GM19438 (cell line): ENCODE measurements around the gene EFCC1.
A peak's percentile ranks its signal among the peaks of the same experiment; 100 is the strongest.

Experiments used
- ATAC-seq: cut with Tn5 transposase; IDR thresholded peaks from one replicate; pipeline ENCODE4 v1.9.1; 2021; ENCODE audit warnings: low read depth; ENCODE audit not compliant: unreplicated experiment

The EFCC1 gene

DNA sequence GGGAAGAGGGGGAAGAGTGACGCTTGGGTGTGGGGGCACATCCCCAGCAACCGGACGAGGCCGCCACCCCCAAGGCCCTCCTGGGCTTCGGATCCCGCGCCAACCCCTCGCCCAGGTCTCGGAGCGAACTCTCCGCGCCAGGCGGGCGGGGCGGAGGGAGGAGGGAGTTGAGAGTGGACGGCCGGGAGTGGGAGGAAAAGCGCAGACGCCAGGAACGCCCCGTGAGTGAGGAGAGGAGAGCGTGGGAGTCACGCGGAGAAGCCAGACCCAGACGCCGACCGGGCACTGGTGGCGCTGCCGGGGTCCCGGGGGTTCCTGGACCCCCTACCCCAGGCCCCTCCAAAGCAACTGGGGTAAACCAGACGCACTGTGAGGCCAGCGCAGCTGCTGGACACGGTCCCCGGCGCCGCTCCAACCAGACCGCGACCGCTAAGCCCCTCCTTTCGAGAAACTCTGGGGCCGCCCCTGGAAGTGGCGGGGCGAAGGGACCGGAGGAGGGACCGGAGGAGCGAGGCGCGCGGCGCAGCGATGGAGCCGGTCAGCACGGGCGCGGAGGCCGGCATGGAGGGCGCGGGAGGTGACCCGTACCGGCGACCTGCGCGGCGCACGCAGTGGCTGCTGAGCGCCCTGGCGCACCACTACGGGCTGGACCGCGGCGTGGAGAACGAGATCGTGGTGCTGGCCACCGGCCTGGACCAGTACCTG is at the start of gene EFCC1:
EFCC1 (plus strand) TSS at position 204 of the 705 bp plus-strand sequence; CDS start at position 529, 325 bp downstream.
- no peak for ATAC-seq

- no peak for ATAC-seq
Measured at GRCh38 chr3:128956440-128956839, 44.7 kb upstream of the EFCC1 start.

- no peak for ATAC-seq
Measured at GRCh38 chr3:128965280-128965679, 35.8 kb upstream of the EFCC1 start.

DNA sequence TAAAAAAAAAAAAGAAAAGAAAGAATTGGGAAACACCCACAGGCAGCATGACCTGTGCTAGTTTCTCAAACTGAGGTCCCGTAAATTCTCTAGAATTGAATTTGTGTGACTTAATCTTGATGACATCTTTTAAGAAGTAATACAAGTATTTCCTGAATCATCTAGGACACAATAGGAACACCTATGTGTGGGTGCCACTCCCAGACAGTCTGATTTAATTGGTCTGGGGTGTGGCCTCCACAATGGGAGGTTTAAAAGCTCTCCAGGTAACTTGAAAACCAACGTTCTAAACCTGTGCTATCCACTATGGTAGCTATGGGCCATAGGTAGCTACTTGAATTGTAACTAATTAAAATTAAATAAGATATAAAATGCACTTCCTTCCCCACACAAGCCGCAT is 35.3 kb upstream of the EFCC1 start:
- ATAC-seq = no peak

DNA sequence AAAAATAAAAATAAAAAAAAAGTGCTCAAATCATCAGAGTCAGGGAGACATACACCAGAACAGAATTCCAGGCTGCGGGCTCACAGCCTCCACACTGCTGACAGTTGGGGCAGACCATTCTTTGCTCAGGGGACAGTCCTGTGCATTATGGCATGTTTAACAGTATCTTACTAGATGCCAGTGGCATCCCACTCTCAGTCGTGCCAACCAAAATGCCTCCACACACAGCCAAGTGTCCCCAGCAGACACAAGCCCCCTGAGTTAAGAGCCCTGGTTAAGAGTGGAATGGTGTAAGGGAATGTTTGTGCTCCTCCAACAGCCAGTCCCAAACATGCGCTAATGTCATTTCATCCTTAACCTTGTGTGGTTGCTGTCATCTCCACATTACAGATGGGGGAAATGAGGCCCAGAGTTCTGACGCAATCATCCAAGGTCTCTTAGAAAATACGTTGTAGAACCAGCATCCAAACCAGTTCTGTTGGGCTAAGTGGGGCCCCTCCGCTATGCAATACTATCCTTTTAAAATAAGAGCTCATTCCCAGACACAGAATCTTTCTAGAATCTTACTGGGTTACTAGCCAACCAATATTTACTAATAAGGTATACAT is 33.3 kb upstream of the EFCC1 start:
- ATAC-seq = no peak

- ATAC-seq = no peak
Measured at GRCh38 chr3:128969993-128970739, 30.9 kb upstream of the EFCC1 start.

GRCh38 chr3:128970740-128971047 is 30.4 kb upstream of the EFCC1 start:
- ATAC-seq = no peak

- no peak for ATAC-seq
Measured at GRCh38 chr3:128971421-128972100, 29.5 kb upstream of the EFCC1 start.

GRCh38 chr3:128973988-128974564 is 27.0 kb upstream of the EFCC1 start:
- no peak for ATAC-seq

GRCh38 chr3:128975276-128975675 is 25.8 kb upstream of the EFCC1 start:
- no peak for ATAC-seq

- no peak for ATAC-seq
Measured at GRCh38 chr3:128983293-128984069, 17.6 kb upstream of the EFCC1 start.

GRCh38 chr3:128984596-128984995 is 16.5 kb upstream of the EFCC1 start:
- ATAC-seq = no peak

- no peak for ATAC-seq
Measured at GRCh38 chr3:128987302-128988100, 13.6 kb upstream of the EFCC1 start.

DNA sequence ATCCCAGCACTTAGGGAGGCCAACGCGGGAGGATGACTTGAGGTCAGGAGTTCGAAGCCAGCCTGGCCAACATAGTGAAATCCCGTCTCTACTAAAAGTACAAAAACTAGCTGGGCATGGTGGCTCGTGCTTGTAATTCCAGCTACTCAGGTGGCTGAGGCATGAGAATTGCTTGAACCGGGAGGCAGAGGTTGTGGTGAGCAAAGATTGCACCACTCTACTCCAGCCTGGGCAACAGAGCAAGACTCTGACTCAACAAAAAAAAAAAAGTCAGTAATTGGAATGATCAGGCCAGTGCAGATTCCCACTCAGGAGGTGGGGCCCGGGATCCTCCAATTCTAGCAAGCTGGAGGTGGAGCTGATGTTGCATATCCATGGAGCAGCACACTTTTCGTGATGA is 12.8 kb upstream of the EFCC1 start:
- ATAC-seq = no peak

DNA sequence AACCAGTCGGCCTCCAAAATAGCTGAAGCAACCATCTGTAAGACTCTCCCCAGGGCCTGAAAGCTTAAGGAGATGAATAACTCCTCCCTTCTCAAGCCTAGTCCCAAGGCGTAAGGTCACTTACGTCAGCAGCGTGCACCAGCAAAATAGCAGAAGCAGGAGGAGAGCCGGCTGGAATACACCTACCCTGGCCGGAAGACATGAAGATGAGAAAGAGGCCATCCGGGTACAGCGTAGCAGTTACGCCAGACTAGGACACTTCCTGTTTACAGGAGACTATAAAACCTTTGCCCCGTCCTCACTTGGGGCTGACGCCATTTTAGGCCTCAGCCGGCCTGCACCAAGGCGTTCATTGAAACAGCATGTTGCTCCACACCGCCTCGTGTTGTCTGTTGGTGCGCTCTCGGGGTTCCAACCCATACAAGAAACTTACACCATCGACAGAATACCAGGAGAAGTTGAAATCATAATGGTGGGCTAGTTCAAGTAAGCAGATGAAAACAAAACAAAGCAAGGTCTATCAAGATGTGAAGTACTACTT is 9.7 kb upstream of the EFCC1 start:
- no peak for ATAC-seq

DNA sequence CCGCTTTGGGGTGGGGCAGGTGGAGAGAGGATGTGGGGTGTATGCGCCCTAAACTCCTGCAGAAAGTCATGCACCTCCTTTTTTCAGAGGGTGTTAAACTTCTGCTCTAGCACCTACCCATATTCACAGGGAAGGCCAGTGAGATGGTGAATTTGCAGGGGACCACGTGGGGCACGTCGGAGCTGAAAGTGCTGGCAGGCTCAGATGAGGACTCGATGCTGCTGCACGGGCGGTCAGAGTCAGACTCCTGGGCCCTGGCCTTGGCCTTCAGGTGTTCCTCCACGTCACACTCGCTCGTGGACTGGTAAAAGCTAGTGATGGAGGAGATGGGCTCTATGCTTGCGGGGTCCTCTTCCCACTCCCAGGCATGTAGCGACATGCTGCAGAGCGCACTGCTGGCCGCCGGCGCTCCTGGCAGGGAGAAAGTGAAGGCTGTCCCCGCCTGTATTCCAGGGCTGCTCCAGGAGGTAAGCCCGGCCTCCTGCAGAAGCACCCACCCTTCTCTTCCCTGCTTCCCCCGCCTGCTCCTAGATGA is 8.1 kb upstream of the EFCC1 start:
- no peak for ATAC-seq

DNA sequence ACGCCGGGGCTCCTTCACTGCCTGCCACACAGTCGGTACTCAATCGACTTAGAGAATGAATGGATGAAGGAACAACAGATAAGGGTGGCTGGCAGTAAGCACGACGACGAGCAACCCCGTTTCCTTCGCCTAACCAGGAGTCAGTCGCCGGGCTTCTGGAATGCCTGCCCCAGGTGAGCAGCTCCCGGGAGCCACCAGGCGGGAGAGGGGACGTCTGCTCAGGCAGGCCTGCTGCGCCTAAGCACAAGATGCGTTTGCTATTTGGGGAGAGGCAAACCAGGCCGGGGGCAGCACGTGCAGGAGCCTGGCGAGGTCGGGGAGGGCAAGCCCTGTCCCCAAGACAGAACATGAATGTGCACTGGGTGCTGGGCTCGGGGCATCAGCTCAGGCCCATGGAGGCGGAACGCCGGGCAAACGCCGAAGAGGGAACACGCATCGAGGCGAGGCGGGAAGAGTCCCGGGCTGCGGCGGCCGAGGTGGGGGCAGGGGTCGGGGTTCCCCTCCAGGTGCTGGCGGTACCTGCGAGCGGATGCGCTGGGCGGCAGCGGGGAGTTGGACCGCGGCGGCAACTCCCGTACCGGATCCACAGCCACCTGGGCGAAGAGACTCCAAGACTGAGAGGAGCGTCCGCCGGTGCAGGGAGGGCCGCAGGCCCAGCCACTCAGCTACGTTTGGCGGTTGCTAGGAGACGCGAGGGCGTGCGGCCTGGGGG is 7.5 kb upstream of the EFCC1 start, which contains the start of gene CFAP92:
CFAP92 (minus strand) TSS at position 616 of the 712 bp plus-strand sequence. CDS start 772 bp downstream, outside the sequence.
- ATAC-seq = peak; percentile 84

GRCh38 chr3:128994173-128994512 is 7.0 kb upstream of the EFCC1 start:
- no peak for ATAC-seq
